OCI-LY3 (cell line): ENCODE data around the gene OR2A12.
"Not testable (repeated sequence)": the region's sequence is repeated elsewhere in the genome, so short reads cannot be mapped to it uniquely, and the experiment has no call there.

ENCODE experiments used
- CTCF ChIP-seq: fragments of 200-600, 300-600 bp; sonication (generic); IDR thresholded peaks from 2 replicates; pipeline ENCODE4 v1.5.1; 2014; ENCODE audit warnings: antibody characterized with exemption, low read length, low read depth
- EZH2phosphoT487 ChIP-seq: fragments of 200-600 bp; shearing (Covaris generic); IDR thresholded peaks from 2 replicates; pipeline ENCODE4 v1.6.1; 2018; ENCODE audit warnings: antibody characterized with exemption, mixed run types, low read depth

- TF ChIP-seq EZH2phosphoT487, CTCF: not testable (repeated sequence)
These were observed 43.5 kb downstream of the OR2A12 start for GRCh38 chr7:144129601-144130000.
